IPS-15b (cell line): Measurements from ENCODE around the gene BMP4.
A peak's percentile ranks its signal among the peaks of the same experiment; 100 is the strongest.

Experiments
- H3K27me3 ChIP-seq: one replicate; pipeline ENCODE4 v1.6.1; 2013; ENCODE audit warnings: low read length; ENCODE audit not compliant: control insufficient read depth, insufficient read depth
- H3K36me3 ChIP-seq: one replicate; pipeline ENCODE4 v1.6.1; 2013; ENCODE audit warnings: low read length; ENCODE audit not compliant: control insufficient read depth, insufficient read depth
- H3K4me1 ChIP-seq: one replicate; pipeline ENCODE4 v1.6.1; 2013; ENCODE audit warnings: mild to moderate bottlenecking, low read length; ENCODE audit not compliant: control insufficient read depth, insufficient read depth
- H3K4me3 ChIP-seq: one replicate; pipeline ENCODE4 v1.5.1; 2013; ENCODE audit warnings: low read depth, low read length
- H3K9ac ChIP-seq: one replicate; pipeline ENCODE4 v1.6.1; 2013; ENCODE audit warnings: low read depth, mild to moderate bottlenecking, low read length
- H3K9me3 ChIP-seq: one replicate; pipeline ENCODE4 v1.6.1; 2013; ENCODE audit warnings: mild to moderate bottlenecking, low read length; ENCODE audit not compliant: control insufficient read depth, insufficient read depth

Gene BMP4

DNA sequence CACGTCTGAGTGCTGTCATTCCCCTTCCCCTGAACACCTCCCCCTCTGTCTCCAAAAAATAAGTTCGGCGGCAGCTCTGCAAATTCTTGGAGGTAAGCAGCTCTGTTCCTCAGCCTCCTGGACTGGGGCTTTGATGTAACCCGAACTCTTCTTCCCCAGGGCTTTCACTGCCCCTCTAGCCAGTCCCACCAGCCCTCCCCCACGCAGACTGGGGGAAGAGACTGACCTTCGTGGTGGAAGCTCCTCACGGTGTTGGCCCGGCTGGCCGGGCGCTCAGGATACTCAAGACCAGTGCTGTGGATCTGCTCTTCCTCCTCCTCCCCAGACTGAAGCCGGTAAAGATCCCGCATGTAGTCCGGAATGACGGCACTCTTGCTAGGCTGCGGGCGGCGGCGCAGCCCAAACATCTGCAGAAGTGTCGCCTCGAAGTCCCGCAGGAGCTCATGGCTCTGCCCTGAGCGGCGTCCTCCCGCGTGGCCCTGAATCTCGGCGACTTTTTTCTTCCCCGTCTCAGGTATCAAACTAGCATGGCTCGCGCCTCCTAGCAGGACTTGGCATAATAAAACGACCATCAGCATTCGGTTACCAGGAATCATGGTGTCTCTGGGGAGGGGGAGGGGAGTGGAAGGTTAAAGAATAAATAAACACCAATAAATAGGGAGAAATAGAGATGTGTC lies 4.9 kb downstream of the BMP4 start:
- H3K9ac ChIP-seq, result no peak overlapping the region
- H3K9me3 ChIP-seq, result no peaks in the 10 kb centered on the region
- H3K4me1 ChIP-seq, result peaks cover 21% of the 10 kb centered on the region
- H3K4me3 ChIP-seq, result peak overlapping the region; percentile 76
- H3K36me3 ChIP-seq, result no peaks in the 10 kb centered on the region
- H3K27me3 ChIP-seq, result peaks cover 79% of the 10 kb centered on the region

DNA sequence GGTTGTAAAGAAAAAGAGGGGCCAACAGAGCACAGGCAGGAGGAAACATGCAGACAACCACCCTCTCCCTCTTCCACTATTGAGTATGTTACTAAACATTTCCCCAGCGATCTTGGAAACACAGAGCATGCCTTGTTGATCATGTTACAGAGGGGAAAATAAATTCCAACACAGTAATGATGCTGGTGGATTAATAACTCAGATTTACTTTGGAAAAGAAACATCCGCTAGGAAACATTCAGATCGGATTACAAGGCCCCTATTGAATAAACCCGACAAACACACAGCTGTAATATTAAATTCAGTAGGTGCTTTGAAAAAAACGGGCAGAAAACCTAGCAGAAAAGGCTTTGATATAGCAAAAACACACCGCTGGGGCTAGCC lies 5.4 kb downstream of the BMP4 start:
- Histone ChIP-seq H3K27me3 (peaks cover 82% of the 10 kb centered on the region), H3K9ac (no peak overlapping the region), H3K4me3 (peak overlapping the region; percentile 76), H3K4me1 (peaks cover 21% of the 10 kb centered on the region), H3K9me3 (no peaks in the 10 kb centered on the region), H3K36me3 (no peaks in the 10 kb centered on the region)

DNA sequence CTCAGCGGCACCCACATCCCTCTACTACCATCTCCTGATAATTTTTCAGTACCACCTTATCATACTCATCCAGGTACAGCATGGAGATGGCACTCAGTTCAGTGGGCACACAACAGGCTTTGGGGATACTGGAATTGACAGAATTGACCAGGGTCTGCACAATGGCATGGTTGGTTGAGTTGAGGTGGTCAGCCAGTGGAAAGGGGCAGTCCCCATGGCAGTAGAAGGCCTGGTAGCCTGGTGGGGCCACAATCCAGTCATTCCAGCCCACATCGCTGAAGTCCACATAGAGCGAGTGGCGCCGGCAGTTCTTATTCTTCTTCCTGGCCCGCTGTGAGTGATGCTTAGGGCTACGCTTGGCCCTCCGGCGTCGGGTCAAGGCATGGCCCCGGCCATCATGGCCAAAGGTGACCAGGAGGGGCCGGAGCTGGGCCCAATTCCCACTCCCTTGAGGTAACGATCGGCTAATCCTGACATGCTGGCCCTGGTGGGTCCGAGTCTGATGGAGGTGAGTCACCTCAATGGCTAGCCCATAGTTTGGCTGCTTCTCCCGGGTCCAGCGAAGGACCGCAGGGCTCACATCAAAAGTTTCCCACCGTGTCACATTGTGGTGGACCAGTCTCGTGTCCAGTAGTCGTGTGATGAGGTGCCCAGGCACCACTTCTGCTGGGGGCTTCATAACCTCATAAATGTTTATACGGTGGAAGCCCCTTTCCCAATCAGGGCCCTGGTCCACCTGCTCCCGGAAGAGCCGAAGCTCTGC lies 6.4 kb downstream of the BMP4 start:
- Histone ChIP-seq H3K9ac (no peak overlapping the region), H3K4me3 (no peak overlapping the region), H3K4me1 (peaks cover 26% of the 10 kb centered on the region), H3K27me3 (peaks cover 82% of the 10 kb centered on the region), H3K36me3 (no peaks in the 10 kb centered on the region), H3K9me3 (no peaks in the 10 kb centered on the region)

DNA sequence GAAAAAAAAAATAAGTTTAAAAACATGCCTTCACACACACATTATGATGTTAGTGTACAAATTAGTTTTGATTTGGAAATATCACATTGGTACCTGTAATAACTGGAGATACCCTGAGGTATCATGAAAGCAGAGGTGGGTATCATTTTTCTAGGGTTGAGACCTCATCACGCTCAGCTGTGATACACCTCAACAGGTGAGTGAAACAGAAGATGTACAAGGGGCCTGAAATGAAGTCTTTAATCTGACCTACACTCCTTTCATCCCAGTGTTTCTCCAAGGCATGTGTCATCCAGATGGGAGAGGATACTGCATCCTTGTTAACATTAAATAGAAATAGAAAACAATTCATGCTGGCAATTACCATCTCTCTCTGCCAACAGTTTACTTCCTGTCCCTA lies 7.4 kb downstream of the BMP4 start:
- Histone ChIP-seq H3K4me3 (no peak overlapping the region), H3K9me3 (no peaks in the 10 kb centered on the region), H3K4me1 (peaks cover 31% of the 10 kb centered on the region), H3K9ac (no peak overlapping the region), H3K27me3 (peaks cover 82% of the 10 kb centered on the region), H3K36me3 (no peaks in the 10 kb centered on the region)

DNA sequence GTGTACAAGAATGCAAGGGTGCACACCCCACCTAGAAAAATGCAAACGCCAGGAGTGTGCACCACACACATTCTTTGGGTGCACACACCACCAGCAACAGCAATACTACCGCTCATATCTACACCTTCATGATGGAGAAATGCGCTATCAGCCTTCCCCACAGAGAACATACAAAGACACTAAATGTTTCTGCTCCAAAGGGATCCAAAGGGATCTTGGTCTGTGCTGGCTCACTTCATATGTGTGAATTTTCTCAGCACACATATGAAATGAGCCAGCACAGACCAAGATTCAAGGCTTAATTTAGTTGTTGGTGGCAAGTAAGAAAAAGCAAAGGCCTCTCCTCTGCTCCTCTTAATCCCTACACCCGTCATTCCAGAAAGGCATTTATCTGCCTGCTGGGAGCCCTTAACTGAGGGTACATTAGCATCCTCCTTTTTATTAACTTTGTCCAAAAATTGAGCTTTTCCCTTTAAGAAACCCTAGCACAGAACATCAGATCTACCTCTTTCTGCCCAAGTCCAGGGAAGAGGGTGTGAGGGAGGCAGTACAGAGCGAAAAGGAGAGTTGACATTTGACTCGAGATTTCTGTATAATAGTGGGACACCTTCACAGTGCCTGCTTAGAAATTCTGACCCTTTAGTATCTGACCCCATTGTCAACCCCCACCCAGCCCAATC lies 8.3 kb downstream of the BMP4 start:
- Histone ChIP-seq H3K4me3 (no peak overlapping the region), H3K4me1 (peaks cover 39% of the 10 kb centered on the region), H3K9me3 (no peaks in the 10 kb centered on the region), H3K36me3 (no peaks in the 10 kb centered on the region), H3K27me3 (peaks cover 81% of the 10 kb centered on the region), H3K9ac (no peak overlapping the region)

DNA sequence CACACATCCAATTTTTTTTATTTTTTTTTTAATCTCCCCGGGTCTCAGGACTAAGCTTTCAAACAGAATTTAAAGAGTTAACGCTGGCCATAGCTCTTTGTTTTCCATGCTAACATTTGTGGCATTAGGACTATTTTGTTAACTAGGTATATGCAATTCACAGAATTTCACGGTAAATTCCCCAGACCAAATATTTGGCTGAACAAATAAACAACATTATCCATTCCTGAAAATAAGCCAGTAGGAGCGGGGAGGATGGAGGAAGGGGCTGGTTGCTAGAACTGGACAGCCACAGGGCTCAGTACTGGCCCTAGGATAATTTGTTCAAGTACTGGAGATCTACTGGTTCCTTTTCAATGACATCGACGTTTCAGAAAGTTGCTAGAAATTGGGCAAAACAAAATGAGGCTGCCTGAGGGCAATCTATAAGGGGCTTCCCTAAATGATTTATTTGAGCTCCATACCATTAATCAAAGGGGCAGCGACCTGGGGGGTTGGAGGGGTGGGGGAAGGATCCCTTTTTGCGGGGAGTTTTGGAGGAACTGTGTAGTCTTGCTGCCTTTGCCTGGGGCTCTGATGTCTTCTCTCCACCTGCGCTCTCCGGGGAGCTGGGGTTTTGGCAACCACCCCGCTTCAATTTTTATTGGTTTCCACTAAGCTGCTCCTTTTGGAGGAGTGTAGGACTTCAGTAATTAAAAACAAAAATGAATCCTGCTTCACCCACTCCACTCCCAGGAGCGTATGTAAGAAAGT lies 9.0 kb downstream of the BMP4 start:
- Histone ChIP-seq H3K9me3 (no peaks in the 10 kb centered on the region), H3K27me3 (peaks cover 81% of the 10 kb centered on the region), H3K9ac (no peak overlapping the region), H3K36me3 (no peaks in the 10 kb centered on the region), H3K4me3 (peak overlapping the region; percentile 60), H3K4me1 (peaks cover 45% of the 10 kb centered on the region)

DNA sequence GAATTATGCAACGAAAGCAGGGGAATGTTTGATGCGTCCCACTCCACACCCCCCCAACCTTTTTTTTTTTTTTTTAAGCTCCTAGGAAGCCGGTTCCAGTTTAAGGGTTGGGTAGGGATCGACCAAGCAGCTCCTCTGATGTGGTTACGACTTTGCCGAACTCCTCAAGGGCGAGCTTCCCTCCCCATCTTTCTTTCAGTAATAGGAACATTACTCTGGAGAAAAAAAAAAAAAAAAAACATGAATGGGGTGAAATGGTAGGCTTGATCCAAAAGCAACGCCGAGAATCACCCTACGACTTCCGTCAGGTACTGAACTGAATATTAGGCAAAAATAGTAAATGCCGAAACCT lies 9.6 kb downstream of the BMP4 start:
- Histone ChIP-seq H3K9ac (no peak overlapping the region), H3K4me1 (peaks cover 47% of the 10 kb centered on the region), H3K4me3 (peak overlapping the region; percentile 60)

DNA sequence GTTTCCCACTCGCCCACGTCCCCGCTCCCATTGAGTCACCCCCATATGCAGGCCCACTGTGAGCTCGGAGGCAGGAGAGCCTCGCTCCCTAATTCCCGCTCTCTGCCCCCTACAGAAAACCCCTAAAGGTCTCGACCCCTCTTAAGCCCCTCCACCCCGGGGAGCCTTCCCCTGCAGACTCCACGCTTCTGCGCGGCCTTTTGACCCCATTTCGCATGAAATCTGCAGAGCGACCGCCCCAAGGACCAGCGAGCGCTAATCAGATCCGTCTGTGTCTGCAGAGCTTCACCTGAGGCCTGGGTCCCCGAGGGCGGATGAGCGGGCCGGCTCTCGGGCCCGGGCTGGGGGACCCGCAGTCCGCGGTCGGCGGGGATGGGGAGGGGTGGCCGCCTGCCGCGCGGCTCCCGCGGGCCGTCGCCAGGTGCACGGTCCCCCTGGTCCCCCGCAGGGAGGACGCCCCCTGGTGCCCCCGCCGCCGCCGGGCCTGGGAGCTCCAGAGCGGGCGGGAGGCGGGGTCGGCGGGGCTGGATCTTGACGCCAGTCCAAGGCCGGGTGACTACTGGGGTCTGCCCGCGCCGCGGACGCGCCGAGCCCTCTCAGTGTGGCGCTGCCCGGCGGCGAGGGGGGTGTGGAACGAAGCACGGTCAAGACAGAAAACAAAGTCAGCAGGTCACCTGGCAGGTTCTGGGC lies 10.1 kb downstream of the BMP4 start:
- Histone ChIP-seq H3K4me1 (peaks cover 46% of the 10 kb centered on the region), H3K9me3 (no peaks in the 10 kb centered on the region), H3K36me3 (no peaks in the 10 kb centered on the region), H3K27me3 (peaks cover 72% of the 10 kb centered on the region), H3K9ac (peak overlapping the region; percentile 29), H3K4me3 (peak overlapping the region; percentile 60)

More for the DNA sequence above, 9.6 kb downstream of the BMP4 start:
- Histone ChIP-seq H3K27me3 (peaks cover 77% of the 10 kb centered on the region), H3K36me3 (no peaks in the 10 kb centered on the region), H3K9me3 (no peaks in the 10 kb centered on the region)

DNA sequence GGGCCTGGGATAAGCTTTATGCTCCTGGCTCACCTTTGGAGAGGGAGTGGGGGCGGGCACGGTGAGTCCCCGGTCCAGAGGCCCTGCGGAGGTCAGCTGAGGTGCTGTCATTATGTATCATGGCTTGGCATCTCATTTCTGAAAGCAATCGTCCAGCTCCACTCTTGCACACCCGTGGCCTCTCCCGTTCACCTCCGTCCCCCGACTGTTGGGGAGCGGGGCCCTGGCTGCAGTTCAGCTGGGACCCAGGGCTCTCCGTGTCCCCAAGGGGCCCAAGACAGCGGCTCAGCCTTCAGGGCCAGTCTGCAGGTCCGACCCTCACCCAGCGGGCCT lies 10.6 kb downstream of the BMP4 start:
- Histone ChIP-seq H3K36me3 (no peaks in the 10 kb centered on the region), H3K9ac (peak overlapping the region; percentile 29), H3K4me1 (peaks cover 40% of the 10 kb centered on the region), H3K4me3 (peak overlapping the region; percentile 60), H3K9me3 (no peaks in the 10 kb centered on the region), H3K27me3 (peaks cover 67% of the 10 kb centered on the region)

DNA sequence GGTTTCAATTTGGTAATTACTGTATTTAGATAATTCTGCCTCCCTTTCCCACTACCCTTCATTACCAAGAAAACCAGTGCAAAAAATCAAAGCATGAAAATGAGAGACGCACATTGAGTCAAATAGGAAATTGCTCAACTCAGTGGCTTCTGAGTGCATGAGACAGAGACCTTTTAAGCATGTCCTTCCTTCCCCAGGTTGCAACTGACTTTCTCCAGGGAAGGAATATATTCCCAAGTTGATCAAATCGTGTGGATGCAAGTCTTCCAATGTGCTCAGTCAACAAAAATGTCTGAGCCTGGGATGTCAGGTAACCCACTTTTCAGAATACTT lies 12.9 kb downstream of the BMP4 start:
- peaks cover 46% of the 10 kb centered on the region for H3K27me3 ChIP-seq
- peaks cover 38% of the 10 kb centered on the region for H3K4me1 ChIP-seq
- H3K36me3 ChIP-seq, result no peaks in the 10 kb centered on the region
- no peaks in the 10 kb centered on the region for H3K9me3 ChIP-seq
- H3K9ac ChIP-seq, result no peak overlapping the region
- H3K4me3 ChIP-seq, result no peak overlapping the region

DNA sequence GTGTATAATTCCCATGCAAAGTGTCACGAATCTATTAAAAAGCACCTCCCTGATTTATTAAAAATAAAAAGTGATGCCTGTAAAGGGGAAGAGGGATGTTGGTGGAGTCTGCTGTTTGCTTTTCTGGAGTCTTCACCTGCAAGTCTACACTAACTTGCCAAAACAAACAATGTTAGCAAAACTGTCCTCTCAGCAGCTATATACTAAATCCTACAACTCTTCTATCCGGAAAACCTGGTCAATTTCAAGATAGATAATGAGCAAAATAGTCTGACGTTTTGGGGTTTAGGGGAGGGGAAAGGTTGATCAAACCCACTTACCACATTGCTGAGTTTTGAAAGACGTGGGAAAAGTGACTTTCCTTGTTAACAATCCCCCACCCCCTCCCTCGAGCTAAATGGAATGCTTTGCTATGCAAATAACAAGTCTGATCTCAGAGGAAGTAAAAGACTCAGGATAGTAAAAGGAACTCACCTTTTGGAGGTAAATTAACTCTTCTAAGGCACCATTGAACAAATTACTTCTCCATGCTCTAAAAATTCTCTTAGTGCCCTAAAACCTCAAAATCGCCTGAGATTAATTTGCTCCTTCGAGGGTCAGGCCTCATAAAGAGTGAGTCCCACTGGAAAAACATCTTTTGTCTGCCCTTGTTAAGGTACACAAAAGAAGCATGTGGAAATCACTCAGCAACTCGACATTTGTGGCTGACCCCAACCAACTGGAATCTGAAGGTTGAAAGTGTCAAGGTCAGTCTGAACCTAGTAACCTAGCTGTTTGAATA lies 13.5 kb downstream of the BMP4 start:
- Histone ChIP-seq H3K36me3 (no peaks in the 10 kb centered on the region), H3K9ac (no peak overlapping the region), H3K4me1 (peaks cover 33% of the 10 kb centered on the region), H3K4me3 (peak overlapping the region; percentile 14), H3K27me3 (peaks cover 40% of the 10 kb centered on the region), H3K9me3 (no peaks in the 10 kb centered on the region)
